ENCODE results near the gene LTB4R.

Gene LTB4R

GRCh38 chr14:24310646-24311604 is at the start of gene LTB4R:
Gene LTB4R, plus strand, starts transcription at chr14:24311502. Its CDS starts 4,150 bp downstream, at chr14:24315652.
- DNase-seq, result no peak

- DNase-seq, result no peak
Observed at GRCh38 chr14:24261969-24262327, 49.4 kb upstream of the LTB4R start.

GRCh38 chr14:24262821-24263733 is 48.2 kb upstream of the LTB4R start, which contains the start of gene TGM1:
Gene TGM1, minus strand, starts transcription at chr14:24263177. Its CDS starts 825 bp downstream, at chr14:24262352.
- no peak for DNase-seq

- no peak for DNase-seq
Observed at GRCh38 chr14:24263848-24264247, 47.5 kb upstream of the LTB4R start.

- DNase-seq, result no peak
Observed at GRCh38 chr14:24264298-24264697, 47.0 kb upstream of the LTB4R start.

GRCh38 chr14:24266344-24267244 is 44.7 kb upstream of the LTB4R start:
- no peak for DNase-seq

GRCh38 chr14:24267516-24267915 is 43.8 kb upstream of the LTB4R start:
- DNase-seq, result no peak

- DNase-seq, result no peak
Observed at GRCh38 chr14:24268225-24268624, 43.1 kb upstream of the LTB4R start.

GRCh38 chr14:24269368-24269767 is 41.9 kb upstream of the LTB4R start:
- DNase-seq, result no peak

- DNase-seq, result no peak
Observed at GRCh38 chr14:24269910-24270536, 41.3 kb upstream of the LTB4R start.

GRCh38 chr14:24270537-24271133 is 40.7 kb upstream of the LTB4R start:
- no peak for DNase-seq

GRCh38 chr14:24271134-24271833 is 40.0 kb upstream of the LTB4R start, which contains the start of gene RABGGTA:
Gene RABGGTA, minus strand, starts transcription at chr14:24271597. Its CDS starts 482 bp downstream, at chr14:24271115.
- DNase-seq, result peak; percentile 58

- DNase-seq, result no peak
Observed at GRCh38 chr14:24271834-24272263, 39.5 kb upstream of the LTB4R start.

GRCh38 chr14:24272467-24272866 is 38.8 kb upstream of the LTB4R start:
- no peak for DNase-seq

GRCh38 chr14:24273422-24273998 is 37.8 kb upstream of the LTB4R start:
- no peak for DNase-seq

- DNase-seq, result no peak
Observed at GRCh38 chr14:24274101-24274543, 37.2 kb upstream of the LTB4R start.

- no peak for DNase-seq
Observed at GRCh38 chr14:24277071-24277470, 34.2 kb upstream of the LTB4R start.

GRCh38 chr14:24277606-24278321 is 33.5 kb upstream of the LTB4R start:
- DNase-seq, result no peak

GRCh38 chr14:24278424-24278823 is 32.9 kb upstream of the LTB4R start:
- DNase-seq, result no peak
